Measurements from ENCODE around the gene SCN11A.

DNA sequence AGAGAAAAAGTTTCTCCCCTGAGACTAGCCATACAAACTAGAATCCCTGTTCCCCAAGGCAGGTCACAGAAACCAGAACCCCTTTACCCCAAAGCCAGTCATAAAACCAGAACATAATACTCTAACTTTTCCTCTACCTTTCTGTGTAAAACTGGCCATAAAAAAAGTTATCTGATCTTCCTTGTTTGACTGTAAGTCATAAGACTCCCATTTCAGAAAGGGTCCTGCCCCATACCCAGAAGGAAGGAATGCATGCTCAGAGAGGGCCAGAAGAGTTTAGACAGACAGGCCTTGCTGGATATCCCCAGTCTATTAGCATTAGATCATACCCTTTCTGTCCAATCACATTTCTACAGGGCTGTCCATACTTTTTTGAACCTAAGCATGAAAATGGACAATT, 27.2 kb downstream of the SCN11A start:
- TF ChIP-seq, protein P1, sequence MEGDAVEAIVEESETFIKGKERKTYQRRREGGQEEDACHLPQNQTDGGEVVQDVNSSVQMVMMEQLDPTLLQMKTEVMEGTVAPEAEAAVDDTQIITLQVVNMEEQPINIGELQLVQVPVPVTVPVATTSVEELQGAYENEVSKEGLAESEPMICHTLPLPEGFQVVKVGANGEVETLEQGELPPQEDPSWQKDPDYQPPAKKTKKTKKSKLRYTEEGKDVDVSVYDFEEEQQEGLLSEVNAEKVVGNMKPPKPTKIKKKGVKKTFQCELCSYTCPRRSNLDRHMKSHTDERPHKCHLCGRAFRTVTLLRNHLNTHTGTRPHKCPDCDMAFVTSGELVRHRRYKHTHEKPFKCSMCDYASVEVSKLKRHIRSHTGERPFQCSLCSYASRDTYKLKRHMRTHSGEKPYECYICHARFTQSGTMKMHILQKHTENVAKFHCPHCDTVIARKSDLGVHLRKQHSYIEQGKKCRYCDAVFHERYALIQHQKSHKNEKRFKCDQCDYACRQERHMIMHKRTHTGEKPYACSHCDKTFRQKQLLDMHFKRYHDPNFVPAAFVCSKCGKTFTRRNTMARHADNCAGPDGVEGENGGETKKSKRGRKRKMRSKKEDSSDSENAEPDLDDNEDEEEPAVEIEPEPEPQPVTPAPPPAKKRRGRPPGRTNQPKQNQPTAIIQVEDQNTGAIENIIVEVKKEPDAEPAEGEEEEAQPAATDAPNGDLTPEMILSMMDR (IDR thresholded peaks at IDR 0.05), result no peak
- TF ChIP-seq EP300 (IDR thresholded peaks at IDR 0.05), result no peak
- no peak for TF ChIP-seq POLR2A (IDR thresholded peaks at IDR 0.05)

Measured in tibial nerve (tissue), 4 donors.